ENCODE data around the gene PLK2.
A peak's percentile ranks its signal among the peaks of the same experiment; 100 is the strongest.

Gene PLK2

GRCh38 chr5:58481066-58481676, 21.3 kb upstream of the PLK2 start:
- DNase-seq (ENCODE audit: low read depth in 2 of 2), result no peak

GRCh38 chr5:58477760-58478376, 18.0 kb upstream of the PLK2 start:
- DNase-seq (ENCODE audit: low read depth in 2 of 2), result no peak

GRCh38 chr5:58475404-58475803, 15.5 kb upstream of the PLK2 start:
- DNase-seq (ENCODE audit: low read depth in 2 of 2), result no peak

- DNase-seq (ENCODE audit: low read depth in 2 of 2), result no peak
Observed at GRCh38 chr5:58469896-58470295, 10.0 kb upstream of the PLK2 start.

GRCh38 chr5:58466939-58467338, 7.1 kb upstream of the PLK2 start:
- no peak for DNase-seq (ENCODE audit: low read depth in 2 of 2)

DNA sequence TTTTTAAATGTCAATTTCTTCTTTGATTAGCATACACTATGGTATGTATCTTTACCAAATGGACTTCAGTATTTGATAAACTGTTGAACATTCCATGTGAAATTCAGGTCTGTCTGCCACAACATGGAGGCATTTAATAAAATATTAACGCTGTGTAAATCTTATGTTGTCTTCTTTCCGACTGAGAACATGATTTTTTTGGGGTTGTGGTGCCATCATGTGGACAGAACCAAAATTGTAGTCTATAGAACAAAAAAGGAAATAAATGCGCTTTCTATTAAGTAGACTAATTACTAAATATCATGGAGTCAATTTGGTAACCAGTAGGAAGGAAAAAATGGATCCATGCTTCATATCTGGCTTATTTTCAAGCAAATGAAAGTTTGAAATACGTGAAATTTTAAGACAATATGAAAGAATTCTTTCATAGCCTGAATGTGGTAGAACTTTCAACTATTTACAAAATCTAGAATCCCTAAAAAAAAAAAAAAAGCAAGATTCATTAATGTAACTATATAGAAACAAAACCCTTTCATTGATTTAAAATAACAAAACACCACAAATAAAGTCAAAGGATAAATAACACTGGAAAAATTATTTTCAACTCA, 2.8 kb upstream of the PLK2 start:
- DNase-seq (ENCODE audit: low read depth in 2 of 2), result peak in 1 of 2 donors; percentile 41

GRCh38 chr5:58462154-58462553, 2.3 kb upstream of the PLK2 start:
- no peak for DNase-seq (ENCODE audit: low read depth in 2 of 2)

- DNase-seq (ENCODE audit: low read depth in 2 of 2), result peak; percentile 82 to 90
Observed at GRCh38 chr5:58460732-58461286, 923 bp upstream of the PLK2 start.

DNA sequence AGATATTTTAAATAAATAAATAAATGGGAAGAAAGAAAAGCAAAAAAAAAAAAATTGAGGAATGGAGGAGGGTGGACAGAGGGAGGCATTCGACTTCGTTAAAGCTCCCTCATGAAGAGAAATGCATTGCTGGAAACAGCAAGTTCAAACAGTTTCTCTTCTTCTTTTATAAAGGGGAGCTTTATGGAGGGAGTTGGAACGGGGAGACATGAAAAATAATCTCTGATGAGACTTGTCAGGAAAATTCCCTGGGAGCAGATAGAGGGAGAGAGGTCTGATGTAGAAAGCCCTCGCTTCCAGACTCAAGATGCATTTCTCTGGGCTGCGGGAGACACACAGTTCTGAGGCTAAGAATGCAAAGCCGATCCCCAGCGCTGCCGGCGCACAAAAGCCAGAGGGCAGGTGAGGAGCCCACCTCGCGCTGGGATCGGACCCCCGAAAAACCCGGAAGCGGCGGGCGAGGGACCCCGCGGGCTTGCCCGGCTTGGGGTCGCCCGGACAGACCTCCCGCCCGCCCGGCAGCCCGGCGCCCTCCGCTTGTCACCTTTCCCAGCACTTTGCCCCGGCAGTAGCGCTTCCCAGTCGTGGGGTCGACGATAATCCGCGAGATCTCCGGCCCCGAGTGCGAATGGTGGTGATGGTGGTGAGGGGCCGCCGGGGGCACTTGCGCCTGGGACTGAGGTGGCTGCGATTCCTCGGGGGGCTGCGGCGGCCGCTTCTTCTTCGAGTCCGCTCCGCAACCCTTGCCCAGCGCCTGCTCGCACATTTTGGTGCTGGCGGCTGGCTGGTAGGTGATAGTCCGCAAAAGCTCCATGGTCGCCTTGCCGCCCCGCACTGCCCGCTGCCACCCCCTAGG, 512 bp downstream of the PLK2 start:
- DNase-seq (ENCODE audit: low read depth in 2 of 2), result peak in 1 of 2 donors; percentile 19

- DNase-seq (ENCODE audit: low read depth in 2 of 2), result no peak
Observed at GRCh38 chr5:58458743-58459145, 1.1 kb downstream of the PLK2 start.

- DNase-seq (ENCODE audit: low read depth in 2 of 2), result no peak
Observed at GRCh38 chr5:58458141-58458742, 1.6 kb downstream of the PLK2 start.

- DNase-seq (ENCODE audit: low read depth in 2 of 2), result no peak
Observed at GRCh38 chr5:58457050-58457449, 2.8 kb downstream of the PLK2 start.

- DNase-seq (ENCODE audit: low read depth in 2 of 2), result no peak
Observed at GRCh38 chr5:58456486-58456885, 3.4 kb downstream of the PLK2 start.

DNA sequence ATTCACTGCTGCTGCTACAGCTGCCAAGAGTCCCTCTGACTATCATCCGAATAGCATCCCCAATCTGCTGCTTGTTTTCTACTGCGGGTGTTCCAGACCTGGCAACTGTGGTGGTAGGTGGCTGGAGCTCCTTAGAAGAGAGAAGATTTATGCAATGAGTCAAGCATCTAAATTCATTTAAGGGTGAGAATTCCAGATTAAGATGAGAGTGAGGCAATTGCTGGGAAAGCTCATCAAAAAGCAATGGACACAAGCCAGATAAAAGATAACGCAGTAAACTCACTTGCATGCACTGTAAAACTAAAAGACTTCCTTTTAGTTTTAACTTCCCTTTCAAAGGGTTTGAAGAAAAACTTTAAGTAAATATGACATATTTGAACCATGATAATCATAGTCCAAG, 3.9 kb downstream of the PLK2 start:
- DNase-seq (ENCODE audit: low read depth in 2 of 2), result no peak

GRCh38 chr5:58455480-58455879, 4.4 kb downstream of the PLK2 start:
- DNase-seq (ENCODE audit: low read depth in 2 of 2), result no peak

- DNase-seq (ENCODE audit: low read depth in 2 of 2), result no peak
Observed at GRCh38 chr5:58455066-58455465, 4.8 kb downstream of the PLK2 start.

DNA sequence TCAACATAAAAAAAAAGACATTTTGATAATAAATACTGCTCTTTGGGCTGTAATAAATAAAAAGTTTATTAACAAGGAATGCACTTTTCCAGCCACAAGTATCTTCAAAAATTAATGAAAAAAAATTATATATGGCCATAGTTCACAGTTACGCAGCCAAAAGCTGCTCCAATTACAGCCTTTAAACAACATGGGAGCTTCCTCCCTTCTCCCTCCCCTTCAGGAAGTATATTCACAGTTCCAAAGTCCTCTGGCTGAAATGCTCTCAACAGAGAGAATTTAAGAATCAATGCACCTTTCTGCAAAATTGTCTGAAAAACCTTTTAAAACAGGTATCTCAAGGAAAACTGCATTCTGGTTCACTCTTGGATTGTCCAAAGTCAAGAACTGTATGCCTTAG, 5.9 kb downstream of the PLK2 start:
- DNase-seq (ENCODE audit: low read depth in 2 of 2), result no peak

- DNase-seq (ENCODE audit: low read depth in 2 of 2), result no peak
Observed at GRCh38 chr5:58453306-58453705, 6.6 kb downstream of the PLK2 start.

DNA sequence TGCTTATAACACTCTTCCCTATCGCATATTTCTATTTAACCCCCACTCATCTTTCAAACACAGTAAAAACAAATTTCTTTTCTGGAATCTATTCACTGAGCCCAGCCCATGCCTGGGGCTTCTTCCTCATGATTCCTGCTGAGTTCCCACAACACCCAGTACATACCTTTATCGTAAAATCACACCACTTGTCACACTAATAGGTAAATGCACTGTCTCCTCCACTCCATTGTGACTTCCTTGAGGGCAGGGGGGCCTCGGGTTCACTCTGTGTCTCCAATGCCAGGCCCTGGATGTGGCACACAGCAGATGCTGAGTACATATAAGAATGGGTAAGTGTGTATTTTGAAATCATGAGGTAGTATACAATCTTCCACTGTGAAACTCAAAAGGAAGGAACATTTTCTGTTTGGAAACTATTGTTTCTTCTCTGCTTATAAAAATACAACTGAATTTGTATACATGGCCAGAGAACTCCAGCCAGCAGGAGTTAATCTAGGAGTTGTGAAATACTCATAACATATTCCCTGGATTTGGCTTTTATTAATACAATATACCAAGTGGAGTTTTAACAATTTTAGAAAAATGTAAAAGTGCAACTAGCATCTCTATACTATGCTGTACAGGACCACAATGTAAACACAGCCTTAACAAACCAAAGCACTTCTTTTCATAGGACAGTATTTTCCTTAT, 7.2 kb downstream of the PLK2 start:
- no peak for DNase-seq (ENCODE audit: low read depth in 2 of 2)

DNA sequence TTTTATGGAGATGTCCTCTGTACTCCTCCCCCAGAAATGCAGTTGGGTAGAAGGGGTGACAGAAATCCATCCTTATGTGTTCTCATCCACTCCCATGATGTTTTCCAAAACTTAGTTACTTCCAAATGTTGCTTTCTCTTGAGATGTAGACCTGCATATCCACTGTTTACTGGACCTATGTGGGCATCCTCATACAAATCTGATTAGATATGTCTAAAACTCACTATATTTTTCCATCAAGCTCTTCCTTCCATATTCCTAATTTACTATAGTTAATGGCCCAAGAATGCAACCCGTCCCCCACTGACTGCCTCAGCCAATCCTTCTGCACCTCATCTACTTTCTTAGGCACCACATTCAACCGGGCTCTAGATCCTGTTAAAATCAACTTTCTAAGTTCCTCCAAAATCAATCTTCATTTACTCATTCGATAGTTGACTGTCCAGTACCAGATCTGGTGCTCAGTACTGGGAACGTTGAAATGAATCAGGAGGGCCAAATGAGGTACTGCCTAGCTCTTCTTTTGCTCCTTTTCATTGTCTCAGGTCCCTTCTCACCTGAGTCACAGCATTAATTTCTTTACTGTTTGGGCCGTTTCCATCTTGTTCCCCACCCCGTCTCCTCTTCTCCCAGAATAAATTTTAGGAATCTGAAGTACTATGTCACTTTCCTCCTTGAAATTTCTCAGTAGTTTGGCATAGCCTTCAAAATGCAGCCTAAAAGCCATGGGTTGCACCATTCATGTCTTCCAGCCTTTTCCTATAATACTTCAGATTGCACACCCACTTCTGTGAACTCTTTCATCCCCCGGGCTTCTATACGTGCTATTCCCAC, 7.9 kb downstream of the PLK2 start:
- DNase-seq (ENCODE audit: low read depth in 2 of 2), result no peak

Data from stimulated activated CD4-positive, alpha-beta T cell treated with anti-CD3 and anti-CD28 coated beads, Interleukin-1b, Interleukin-23, amount 100 ng/mL, for 4 hours (primary cell).